Measurements from ENCODE around the gene ERICH4. TPM values are rescaled to one million over a fixed set of nuclear protein-coding genes. Genes with fewer than 3 reads are reported as not detected.
"Not testable (repeated sequence)": the region's sequence is repeated elsewhere in the genome, so short reads cannot be mapped to it uniquely, and the experiment has no call there.

Gene ERICH4
- total and polyA plus RNA-seq, 2 of the 13 experiments (the other 11 are each of a cell fraction or from before 2014, with no cell fraction given), result 0.40 to 0.64 TPM

GRCh38 chr19:41463257-41464256 lies 20.6 kb downstream of the ERICH4 start (continued):
- not testable (repeated sequence) for TF ChIP-seq SOX6 (IDR thresholded peaks at IDR 0.05)
- peak; percentile 20; the same call in 1 of the 2 replicates for TF ChIP-seq SOX6 (CRISPR knock-in tag; IDR thresholded peaks at IDR 0.05)

- no TSS peak for BruUV-seq (replicated peaks)
- ChIA-PET POLR2A (no interaction called here), CTCF (ENCODE audit: low intra/inter-chr PET ratio, low total read pairs) (no interaction called here)
- no peak overlapping the region for H3K4me3 ChIP-seq (replicated peaks in 1 of 3; ENCODE audit: insufficient read depth in 1 of 3, low read depth in 2 of 3, low read length in 3 of 3)
- ATAC-seq (no peak), FAIRE-seq (no peak), DNase-seq (ENCODE audit: low spot score) (no peak)
- H3K4me1 ChIP-seq (ENCODE audit: insufficient read depth, low read length), result no peaks in the 10 kb centered on the region
- H4K20me1 ChIP-seq (ENCODE audit: insufficient read depth, low read length), result no peaks in the 10 kb centered on the region
- no peak overlapping the region for H3K27ac ChIP-seq (ENCODE audit: extremely low read length, insufficient read depth, low read length)
- no peak overlapping the region for H3K9ac ChIP-seq (ENCODE audit: insufficient read depth, low read depth, low read length)
- in situ Hi-C loops (cut with HindIII; ENCODE audit: extremely low pct_ligation_motif_present, low pct_unique_long_range_greater_than_20kb) (no loop called here), intact Hi-C loops (cut with micrococcal nuclease; ENCODE audit: unreplicated experiment) (no loop called here)
- H3K36me3 ChIP-seq (replicated peaks in 1 of 2; ENCODE audit: control insufficient read depth in 1 of 2, insufficient read depth in 2 of 2, low read length in 2 of 2), result no peaks in the 10 kb centered on the region
- peaks cover 0 to 8% of the 10 kb centered on the region in 2 experiments; a peak in 1 of 5 replicates for H3K27me3 ChIP-seq (ENCODE audit: control insufficient read depth in 1 of 2, insufficient read depth in 2 of 2, low read length in 2 of 2)
- H3K79me2 ChIP-seq (ENCODE audit: insufficient read depth, low read length), result no peaks in the 10 kb centered on the region
- H2AFZ ChIP-seq (ENCODE audit: low read length), result no peak overlapping the region
- H3K4me2 ChIP-seq (ENCODE audit: low read depth, low read length), result no peak overlapping the region
- no peaks in the 10 kb centered on the region for H3K9me3 ChIP-seq (ENCODE audit: low read length)
- TF ChIP-seq SATB2 (CRISPR knock-in tag; IDR thresholded peaks at IDR 0.05) (no peak), ZNF34 (CRISPR knock-in tag; IDR thresholded peaks at IDR 0.05; ENCODE audit: borderline replicate concordance) (no peak), PLRG1 (conservative IDR thresholded peaks at IDR 0.05) (no peak), RARA (CRISPR knock-in tag; IDR thresholded peaks at IDR 0.05) (no peak), SALL2 (CRISPR knock-in tag; IDR thresholded peaks at IDR 0.05) (no peak), TBX3 (IDR thresholded peaks at IDR 0.05; ENCODE audit: borderline replicate concordance) (no peak), ZNF407 (CRISPR knock-in tag; IDR thresholded peaks at IDR 0.05; ENCODE audit: not compliant biosample characterization) (no peak), ZNF674 (CRISPR knock-in tag; IDR thresholded peaks at IDR 0.05; ENCODE audit: low read depth) (no peak), DNMT1 (CRISPR knock-in tag; IDR thresholded peaks at IDR 0.05) (no peak), ZNF564 (CRISPR knock-in tag; IDR thresholded peaks at IDR 0.05) (no peak), HDAC1 (CRISPR knock-in tag; IDR thresholded peaks at IDR 0.05) (no peak), IKZF5 (CRISPR knock-in tag; IDR thresholded peaks at IDR 0.05) (no peak), MBD4 (IDR thresholded peaks at IDR 0.05; ENCODE audit: borderline replicate concordance, low read length) (no peak)
These were observed 33.6 kb downstream of the ERICH4 start for GRCh38 chr19:41476583-41476982.

Data from HepG2 (cell line).